H7 (cell line): Measurements from ENCODE around the gene DHCR7. TPM values are rescaled to one million over a fixed set of nuclear protein-coding genes. Genes with fewer than 3 reads are reported as not detected.

Experiments
- DNase-seq: peaks from one replicate; pipeline ENCODE4 v3.0.0; 2012
- H3K27me3 ChIP-seq: 2 replicates; pipeline ENCODE4 v1.6.0; 2011; ENCODE audit warnings: mild to moderate bottlenecking, low read length; ENCODE audit not compliant: control insufficient read depth, insufficient read depth
- H3K36me3 ChIP-seq: replicated peaks from 2 replicates; pipeline ENCODE4 v1.5.1; 2011; ENCODE audit warnings: low read length; ENCODE audit not compliant: control insufficient read depth, insufficient read depth
- H3K4me3 ChIP-seq: 2 replicates; pipeline ENCODE4 v1.5.1; 2011; ENCODE audit warnings: low read depth, mild to moderate bottlenecking, control low read depth, low read length, moderate library complexity; ENCODE audit not compliant: insufficient read depth
- total RNA-seq: library from RNA; depleted of rRNA; stranded (reverse); fragments of >200 nt; shearing (Covaris generic); gene quantifications from 2 replicates; pipeline ENCODE4 v1.2.3, GENCODE V29; 2014

The DHCR7 gene
- total RNA-seq, 1 experiment from 2014 or later, result 123 TPM

DNA sequence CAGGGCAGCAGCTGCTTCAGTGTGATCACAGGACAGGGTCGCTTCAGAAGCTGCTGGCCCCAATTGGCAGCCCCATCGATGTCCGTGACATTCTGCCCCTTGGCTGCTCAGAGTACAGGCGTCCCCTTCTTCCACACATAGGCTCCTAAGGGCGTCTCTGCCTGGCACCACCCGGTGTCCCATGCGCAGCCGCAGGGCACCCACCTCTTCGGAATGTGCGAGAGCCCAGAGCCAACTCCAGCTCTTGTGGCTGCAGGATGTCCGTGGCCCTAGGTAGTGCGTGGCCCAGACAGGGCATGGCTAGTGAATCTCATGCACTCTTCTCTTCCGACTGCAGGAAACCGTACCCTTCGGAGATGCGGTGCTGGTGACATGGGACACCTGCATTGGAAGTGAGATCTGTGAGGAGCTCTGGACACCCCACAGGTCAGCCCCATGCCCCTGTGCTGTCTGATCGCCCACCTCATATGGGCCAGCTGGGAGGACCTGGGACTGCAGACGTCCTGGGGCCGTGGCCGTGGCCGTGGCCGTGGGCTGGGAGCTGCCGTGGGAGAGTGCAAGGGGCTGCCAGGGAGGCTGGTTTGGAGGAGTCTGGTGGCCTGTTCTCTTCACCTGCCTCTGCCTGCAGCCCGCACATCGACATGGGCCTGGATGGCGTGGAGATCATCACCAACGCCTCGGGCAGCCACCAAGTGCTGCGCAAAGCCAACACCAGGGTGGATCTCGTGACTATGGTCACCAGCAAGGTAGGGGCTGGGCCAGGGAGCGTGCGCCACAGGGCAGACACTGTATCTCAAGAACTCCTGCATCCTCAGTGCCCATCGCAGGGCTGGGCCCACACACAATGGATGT is 25.0 kb upstream of the DHCR7 start:
- Histone ChIP-seq H3K27me3 (no peaks in the 10 kb centered on the region), H3K4me3 (no peak overlapping the region), H3K36me3 (no peaks in the 10 kb centered on the region; the same call in none of the 2 replicates)
- no peak for DNase-seq

DNA sequence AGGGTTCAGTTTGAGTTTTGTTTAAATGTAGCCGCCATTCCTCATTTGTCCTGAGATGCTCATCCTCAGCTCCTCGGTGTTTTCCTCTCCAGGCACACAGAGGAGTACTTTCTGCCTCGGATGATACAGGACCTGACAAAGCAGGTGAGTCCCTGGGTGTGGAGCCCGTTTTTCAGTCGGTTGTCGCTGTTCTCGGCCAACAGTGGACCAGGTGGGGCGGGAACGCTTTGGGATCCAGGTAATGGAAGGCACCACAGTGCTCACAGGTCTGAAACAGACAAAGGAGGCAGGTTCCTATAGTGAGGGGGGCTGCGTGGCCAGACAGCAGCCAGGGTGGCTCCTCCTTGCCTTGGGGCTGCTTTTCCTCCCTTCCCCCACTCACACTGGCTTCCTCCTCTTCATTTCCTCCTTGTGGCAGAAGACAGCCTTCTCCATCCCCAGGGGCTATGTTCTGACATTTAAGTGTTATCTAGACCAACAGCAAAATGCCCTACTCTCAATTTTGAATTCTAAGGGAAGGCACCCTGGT is 24.2 kb upstream of the DHCR7 start:
- Histone ChIP-seq H3K4me3 (no peak overlapping the region), H3K36me3 (no peaks in the 10 kb centered on the region; the same call in none of the 2 replicates), H3K27me3 (no peaks in the 10 kb centered on the region)
- DNase-seq, result no peak

DNA sequence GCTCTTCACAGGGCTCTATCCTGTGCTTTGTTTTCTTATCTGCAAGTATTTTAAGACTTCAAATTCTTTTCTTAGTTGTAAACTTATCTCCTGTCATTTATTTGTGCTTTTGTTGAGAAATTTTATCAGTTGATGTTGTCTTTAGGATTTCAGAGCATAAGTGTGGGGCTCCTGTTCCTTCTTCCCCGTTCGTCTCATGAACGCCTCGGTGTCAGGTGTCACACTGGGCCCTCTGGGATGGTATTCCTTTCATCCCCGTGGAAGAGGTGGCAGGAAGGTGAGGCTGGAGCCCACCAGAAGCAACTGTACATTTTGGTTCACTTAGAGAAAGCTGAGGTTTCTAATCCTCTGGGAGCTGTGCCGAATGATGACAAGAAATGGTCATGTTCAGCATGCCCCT is 22.8 kb upstream of the DHCR7 start:
- DNase-seq, result no peak
- Histone ChIP-seq H3K4me3 (no peak overlapping the region), H3K27me3 (no peaks in the 10 kb centered on the region), H3K36me3 (no peaks in the 10 kb centered on the region; the same call in none of the 2 replicates)

DNA sequence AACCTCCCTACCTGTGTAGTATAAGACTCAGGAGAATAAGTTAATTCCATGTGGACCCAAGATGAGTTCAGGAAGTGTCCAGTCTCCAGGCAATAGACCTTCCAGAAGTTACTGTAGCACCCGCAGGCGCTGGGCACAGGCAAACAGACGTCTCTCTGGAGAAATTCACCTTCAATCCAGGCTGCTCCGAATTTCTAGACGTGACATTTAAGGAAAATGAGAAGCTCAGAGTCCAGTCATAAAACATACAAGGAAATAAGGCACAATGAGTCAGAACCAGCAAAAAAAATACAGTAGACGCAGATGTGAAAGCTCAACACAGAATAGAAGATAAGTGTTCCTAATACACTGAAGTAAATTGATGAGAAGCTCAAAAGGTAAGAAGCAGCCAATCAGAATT is 19.0 kb upstream of the DHCR7 start:
- H3K36me3 ChIP-seq, result no peaks in the 10 kb centered on the region
- no peaks in the 10 kb centered on the region for H3K27me3 ChIP-seq
- no peak overlapping the region for H3K4me3 ChIP-seq
- no peak for DNase-seq

DNA sequence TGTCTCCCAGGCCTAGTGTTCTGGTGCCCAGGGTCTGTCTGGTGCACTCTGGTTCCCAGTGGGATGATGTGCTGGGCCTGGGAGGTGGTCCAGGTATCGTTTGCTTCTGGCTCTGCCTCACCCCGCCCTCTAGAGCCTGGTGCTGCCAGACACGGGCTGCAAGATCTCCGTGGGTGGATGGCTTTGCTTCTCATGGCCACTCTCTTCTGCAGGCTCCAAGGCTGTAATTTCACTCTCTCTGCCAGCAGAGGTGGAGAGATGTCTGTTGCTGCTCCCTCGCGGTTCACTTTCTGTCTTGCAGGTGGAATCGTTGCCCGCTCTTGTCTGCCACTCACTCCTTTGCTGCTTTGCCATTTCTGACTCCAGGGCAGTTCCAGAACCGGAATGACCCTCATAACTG is 18.2 kb upstream of the DHCR7 start:
- H3K27me3 ChIP-seq, result no peaks in the 10 kb centered on the region
- H3K36me3 ChIP-seq, result no peaks in the 10 kb centered on the region
- DNase-seq, result no peak
- no peak overlapping the region for H3K4me3 ChIP-seq

DNA sequence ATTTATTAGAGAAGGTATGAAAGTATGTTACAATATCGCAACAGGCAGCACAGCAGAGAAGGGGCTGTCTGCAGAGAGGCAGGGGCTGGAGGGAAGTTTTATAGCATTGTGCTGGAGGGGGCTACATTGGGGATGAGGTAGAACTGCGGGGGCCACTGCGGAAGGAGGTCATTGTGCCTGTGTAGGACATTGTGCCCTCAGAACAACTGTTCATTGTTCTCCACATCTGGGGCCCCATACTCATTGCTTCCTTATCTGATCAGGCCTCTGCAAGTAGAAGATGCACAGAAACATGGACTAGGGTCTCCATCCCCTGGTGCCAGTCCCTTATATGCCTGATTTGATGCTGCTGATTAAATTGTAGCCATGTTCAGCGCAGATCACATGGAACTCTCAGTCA is 16.9 kb upstream of the DHCR7 start:
- H3K36me3 ChIP-seq, result no peaks in the 10 kb centered on the region
- no peak overlapping the region for H3K4me3 ChIP-seq
- H3K27me3 ChIP-seq, result no peaks in the 10 kb centered on the region
- DNase-seq, result no peak

DNA sequence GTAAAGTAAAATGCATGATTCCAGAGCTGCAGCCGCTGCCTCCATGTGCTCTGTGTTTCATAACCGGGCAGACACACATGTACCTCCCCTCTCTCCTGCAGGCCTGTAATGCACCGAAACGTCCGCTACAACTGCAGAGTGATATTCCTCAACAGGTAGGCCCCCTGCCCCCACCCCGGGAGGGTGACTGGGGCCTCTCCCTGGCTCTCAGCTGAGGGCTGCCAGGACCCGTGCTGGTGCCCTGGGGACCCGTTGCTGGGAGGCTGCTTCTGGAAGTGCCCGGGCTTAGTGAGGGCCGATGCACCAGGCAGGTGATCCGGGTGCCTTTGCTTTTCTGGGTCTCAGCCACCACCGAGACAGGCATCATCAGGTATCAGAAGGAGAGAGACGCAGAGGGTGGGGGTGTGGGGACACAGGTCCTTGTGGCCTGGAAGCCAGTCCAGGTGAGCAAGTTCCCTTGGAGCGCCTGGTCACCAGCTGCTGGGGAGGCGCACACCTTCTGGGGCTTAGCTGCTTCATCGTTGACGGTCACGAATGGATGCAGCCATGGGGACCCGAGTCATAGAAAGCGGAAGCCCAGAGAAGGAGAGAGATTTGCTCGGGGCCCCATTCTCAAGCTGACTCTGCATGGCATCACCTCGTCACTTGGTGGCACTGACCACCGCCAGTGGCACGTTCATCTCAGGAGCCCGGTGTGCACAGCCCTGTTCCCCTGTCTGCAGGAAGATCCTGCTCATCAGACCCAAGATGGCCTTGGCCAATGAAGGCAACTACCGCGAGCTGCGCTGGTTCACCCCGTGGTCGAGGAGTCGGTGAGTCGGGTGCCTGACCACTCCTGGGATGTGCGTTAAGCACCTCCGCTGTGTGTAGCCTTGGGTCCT is 15.4 kb upstream of the DHCR7 start:
- Histone ChIP-seq H3K4me3 (no peak overlapping the region), H3K27me3 (no peaks in the 10 kb centered on the region), H3K36me3 (peaks cover 3% of the 10 kb centered on the region)
- DNase-seq, result no peak

DNA sequence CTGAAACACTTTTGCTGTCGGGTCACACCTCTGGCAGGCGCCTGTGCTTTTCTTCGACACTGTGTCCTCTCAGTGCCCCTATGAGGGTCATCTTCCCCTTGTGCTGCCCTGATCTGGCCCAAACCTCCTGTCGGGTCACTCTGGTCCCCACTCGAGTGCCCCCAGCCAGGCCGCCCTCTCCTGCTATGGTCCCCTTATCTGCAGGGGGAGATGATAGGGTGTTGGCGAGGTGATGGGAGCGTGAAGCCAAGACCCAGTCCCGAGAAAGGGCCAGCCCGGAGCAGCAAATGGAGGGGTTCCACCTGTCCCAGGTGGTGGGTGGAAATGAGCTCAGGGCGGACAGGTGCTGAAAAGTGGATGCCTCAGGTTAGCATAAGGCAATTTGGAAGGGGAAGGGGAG is 14.5 kb upstream of the DHCR7 start:
- peaks cover 7% of the 10 kb centered on the region for H3K36me3 ChIP-seq
- no peak overlapping the region for H3K4me3 ChIP-seq
- DNase-seq, result no peak
- no peaks in the 10 kb centered on the region for H3K27me3 ChIP-seq

DNA sequence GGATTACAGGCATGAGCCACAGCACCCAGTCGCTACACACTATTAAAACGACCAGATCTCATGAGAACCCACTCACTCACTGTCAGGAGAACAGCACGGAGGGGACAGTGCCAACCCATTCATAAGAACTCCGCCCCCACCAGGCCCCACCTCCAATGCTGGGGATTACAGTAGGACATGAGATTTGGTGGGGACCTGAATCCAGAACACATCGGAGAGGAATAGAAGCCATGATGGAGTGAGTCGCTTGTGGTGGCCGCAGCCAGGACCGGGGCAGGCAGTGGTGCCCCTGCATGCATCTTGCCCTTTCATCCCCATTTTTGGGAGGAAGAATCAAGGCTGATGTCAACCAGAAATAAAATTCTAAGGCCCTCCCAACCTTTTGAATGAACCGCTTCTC is 13.5 kb upstream of the DHCR7 start:
- Histone ChIP-seq H3K27me3 (no peaks in the 10 kb centered on the region), H3K36me3 (peaks cover 9% of the 10 kb centered on the region), H3K4me3 (no peak overlapping the region)
- no peak for DNase-seq

DNA sequence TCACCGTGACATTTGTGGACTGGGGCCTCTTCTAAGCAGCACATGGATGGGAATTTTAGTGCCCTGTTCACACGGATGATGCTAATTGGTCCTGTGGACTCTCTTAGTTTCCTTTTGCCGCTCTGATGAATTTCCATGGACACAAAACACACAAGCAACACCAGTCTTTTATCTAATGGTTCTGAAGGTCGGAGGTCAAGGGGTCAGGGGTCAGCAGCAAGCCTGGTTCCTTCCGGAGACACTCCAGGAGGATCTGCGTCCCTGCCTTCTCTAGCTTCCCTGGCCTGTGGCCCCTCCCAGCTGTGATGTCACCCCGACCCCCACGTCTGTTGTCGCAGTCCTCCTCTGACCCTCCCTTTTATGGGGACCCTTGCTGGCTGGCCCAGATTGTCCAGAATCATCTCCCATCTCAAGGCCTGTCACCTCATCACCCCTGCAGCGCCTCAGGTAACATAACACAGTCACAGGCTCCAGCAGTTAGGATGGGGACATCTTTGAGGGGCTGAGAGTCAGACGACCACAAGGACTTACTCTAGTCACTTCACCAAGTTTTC is 11.7 kb upstream of the DHCR7 start:
- peaks cover 15% of the 10 kb centered on the region for H3K36me3 ChIP-seq
- no peak for DNase-seq

DNA sequence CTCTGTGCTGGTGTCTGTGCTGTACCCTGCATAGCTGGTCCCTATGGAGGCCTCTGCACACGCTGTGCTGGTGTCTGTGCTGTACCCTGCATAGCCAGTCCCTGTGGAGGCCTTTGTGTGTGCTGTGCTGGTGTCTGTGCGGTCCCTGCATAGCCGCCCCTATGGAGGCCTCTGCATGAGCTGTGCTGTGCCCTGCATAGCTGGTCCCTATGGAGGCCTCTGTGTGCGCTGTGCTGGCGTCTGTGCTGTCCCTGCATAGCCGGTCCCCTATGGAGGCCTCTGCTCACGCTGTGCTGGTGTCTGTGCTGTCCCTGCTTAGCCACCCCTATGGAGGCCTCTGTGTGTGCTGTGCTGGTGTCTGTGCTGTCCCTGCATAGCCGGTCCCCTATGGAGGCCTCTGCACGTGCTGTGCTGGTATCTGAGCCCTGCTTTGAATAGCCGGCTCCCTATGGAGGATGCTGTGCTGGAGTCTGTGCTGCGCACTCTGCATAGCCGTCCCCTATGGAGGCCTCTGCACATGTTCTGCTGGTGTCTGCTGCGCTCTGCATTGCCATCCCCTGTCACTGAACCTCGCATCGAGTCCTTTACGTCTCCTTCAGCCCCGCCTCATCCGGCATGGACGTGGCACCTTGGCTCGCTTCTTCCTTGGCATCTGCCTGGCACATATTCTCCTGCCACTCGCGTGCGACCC is 11.0 kb upstream of the DHCR7 start:
- Histone ChIP-seq H3K36me3 (peaks cover 15% of the 10 kb centered on the region), H3K4me3 (no peak overlapping the region), H3K27me3 (no peaks in the 10 kb centered on the region)
- DNase-seq, result no peak

More for the DNA sequence above, 11.7 kb upstream of the DHCR7 start:
- no peak overlapping the region for H3K4me3 ChIP-seq
- H3K27me3 ChIP-seq, result no peaks in the 10 kb centered on the region

DNA sequence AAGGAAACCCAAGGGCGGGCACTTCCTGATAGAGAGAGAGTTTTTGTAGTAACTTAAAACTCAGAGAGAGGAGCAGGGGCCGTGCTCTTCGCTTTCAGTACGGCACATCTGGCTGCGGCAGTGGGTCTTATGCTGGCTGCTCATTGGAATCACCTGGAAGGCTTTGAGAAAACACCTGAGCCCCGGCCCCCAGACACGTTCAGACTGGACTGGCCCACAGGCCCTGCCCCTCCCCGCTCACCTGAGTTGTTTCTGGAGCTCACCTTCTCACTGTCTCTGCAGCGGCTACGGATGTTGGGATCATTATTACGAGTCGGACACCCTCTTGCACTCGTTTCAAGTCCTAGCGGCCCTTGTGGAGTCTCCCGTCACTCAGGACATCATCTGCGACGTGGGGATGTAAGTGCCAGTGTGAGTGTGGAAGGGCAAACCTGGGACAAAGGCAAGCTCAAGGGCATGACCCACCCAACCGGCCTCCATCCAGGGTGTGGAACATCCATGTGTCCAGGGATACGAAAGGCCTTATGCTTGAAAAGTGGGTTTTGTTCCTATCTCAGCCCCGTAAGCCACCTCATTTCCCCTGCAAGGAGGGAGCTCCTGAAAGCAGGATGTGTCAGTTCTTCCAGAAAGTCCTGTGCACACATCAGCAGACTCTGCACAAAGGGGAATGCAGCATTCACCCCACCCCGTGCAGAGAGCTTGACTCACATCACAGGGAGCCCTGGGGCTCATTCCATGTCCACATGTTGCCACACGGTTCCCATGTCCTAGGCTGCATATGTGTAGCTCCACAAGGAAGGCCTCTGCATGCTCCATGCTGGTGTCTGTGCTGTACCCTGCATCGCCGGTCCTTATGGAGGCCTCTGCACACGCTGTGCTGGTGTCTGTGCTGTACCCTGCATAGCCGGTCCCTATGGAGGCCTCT is 10.2 kb upstream of the DHCR7 start:
- H3K4me3 ChIP-seq, result no peak overlapping the region
- no peaks in the 10 kb centered on the region for H3K27me3 ChIP-seq
- DNase-seq, result no peak
- H3K36me3 ChIP-seq, result peaks cover 15% of the 10 kb centered on the region

DNA sequence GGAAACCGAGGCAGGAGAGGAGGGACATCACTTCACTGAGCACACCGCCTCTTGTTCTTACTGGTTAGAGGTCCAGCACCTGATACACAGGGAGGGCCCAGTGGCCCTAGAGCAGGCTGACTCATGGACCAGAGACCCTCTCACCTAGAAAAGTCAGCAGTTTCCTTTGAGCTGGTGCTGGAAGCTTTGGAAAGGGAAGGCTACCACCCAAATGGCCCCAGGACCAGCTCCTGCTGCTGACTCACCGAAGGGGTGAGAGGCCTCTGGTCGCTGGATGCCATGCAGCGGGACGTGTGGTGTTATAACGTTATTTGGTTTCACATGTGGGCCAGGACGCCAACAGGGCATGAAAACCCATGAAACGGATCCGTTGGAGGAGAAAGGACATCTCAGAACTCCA is 8.6 kb upstream of the DHCR7 start:
- Histone ChIP-seq H3K4me3 (no peak overlapping the region), H3K27me3 (no peaks in the 10 kb centered on the region), H3K36me3 (peaks cover 15% of the 10 kb centered on the region)
- DNase-seq, result no peak
